ENCODE measurements around the gene BRAF. TPM values are rescaled to one million over a fixed set of nuclear protein-coding genes. Genes with fewer than 3 reads are reported as not detected.

The BRAF gene
- total and polyA plus RNA-seq, 2 donors (not counting 3 experiments of a cell fraction or from before 2014, with no cell fraction given): 6.6 to 26.2 TPM

- peaks cover 83% of the 10 kb centered on the region for H3K79me2 ChIP-seq (ENCODE audit: control insufficient read depth, insufficient read depth, low read length)
- no peaks in the 10 kb centered on the region for H3K9me1 ChIP-seq (replicated peaks; ENCODE audit: control insufficient read depth, extremely low read depth, insufficient read depth, low read length)
- no peak overlapping the region for H3K9ac ChIP-seq (replicated peaks; ENCODE audit: extremely low read depth, insufficient read depth, low read length)
- TF ChIP-seq GATA2 (IDR thresholded peaks at IDR 0.05; ENCODE audit: insufficient read depth, insufficient read length, low read depth, low read length): no peak
- no peak for TF ChIP-seq CTCF (IDR thresholded peaks at IDR 0.05; ENCODE audit: extremely low read depth in 1 of 2, insufficient read depth in 1 of 2, low read depth in 1 of 2, low read length in 2 of 2)
- no peak for TF ChIP-seq POLR2AphosphoS5 (IDR thresholded peaks at IDR 0.05; ENCODE audit: insufficient read depth, low read depth, low read length)
- TF ChIP-seq FOS (IDR thresholded peaks at IDR 0.05; ENCODE audit: borderline replicate concordance, insufficient read depth, low read length): no peak
- TF ChIP-seq EZH2 (IDR thresholded peaks at IDR 0.05; ENCODE audit: borderline replicate concordance, low read depth, low read length, severe bottlenecking): no peak
- TF ChIP-seq MAX (IDR thresholded peaks at IDR 0.05; ENCODE audit: insufficient read depth, insufficient read length): no peak
- no peak for TF ChIP-seq MYC (IDR thresholded peaks at IDR 0.05; ENCODE audit: low read depth, low read length)
- no peak for TF ChIP-seq JUN (IDR thresholded peaks at IDR 0.05; ENCODE audit: borderline replicate concordance, insufficient read depth, insufficient read length, low read depth)
- TF ChIP-seq POLR2A (IDR thresholded peaks at IDR 0.05; ENCODE audit: low read depth, low read length): no peak
- H2AFZ ChIP-seq (ENCODE audit: low read depth, low read length): no peak overlapping the region
- no peak overlapping the region for H3K4me2 ChIP-seq (ENCODE audit: insufficient read depth, low read length)
- dilution Hi-C loops (cut with MboI; ENCODE audit: extremely low pct_ligation_motif_present, low sequenced_read_pairs) (no loop called here), intact Hi-C loops (cut with micrococcal nuclease) (loop anchor here (5.0 to 10.0 kb wide), 3 partner anchors 243 to 614 kb away; no protein-coding TSS in a partner anchor)
- H3K9me3 ChIP-seq (replicated peaks; ENCODE audit: control insufficient read depth, insufficient read depth, low read length): no peaks in the 10 kb centered on the region
- H3K27ac ChIP-seq (ENCODE audit: insufficient read depth, low read depth, low read length): no peak overlapping the region
- peaks cover 2% of the 10 kb centered on the region for H4K20me1 ChIP-seq (replicated peaks; ENCODE audit: control insufficient read depth, extremely low read depth, insufficient read depth, low read length)
- no peak for FAIRE-seq
- H3K4me3 ChIP-seq (replicated peaks in 1 of 3; ENCODE audit: insufficient read depth in 1 of 3, low read depth in 1 of 3, low read length in 3 of 3): no peak overlapping the region
- POLR2A ChIA-PET: no interaction called here
- H3K36me3 ChIP-seq (ENCODE audit: control insufficient read depth in 2 of 2, extremely low read depth in 1 of 2, insufficient read depth in 2 of 2, low read length in 2 of 2): no peaks in the 10 kb centered on the region
- DNase-seq (ENCODE audit: low read depth, low spot score): no peak
- H3K27me3 ChIP-seq (ENCODE audit: control insufficient read depth in 2 of 2, insufficient read depth in 2 of 2, low read length in 2 of 2): no peaks in the 10 kb centered on the region
- no TSS peak for BruUV-seq (replicated peaks)
- peaks cover 14% of the 10 kb centered on the region for H3K4me1 ChIP-seq (ENCODE audit: control insufficient read depth, extremely low read depth, insufficient read depth, low read length)
- CTCF ChIA-PET: interaction anchor here (1.6 kb wide), 1 partner anchor 109 kb away, joined by 5 read pairs; no protein-coding TSS in a partner anchor
Observed at GRCh38 chr7:140920745-140921144, 4.0 kb downstream of the BRAF start.

Measured in endothelial cell of umbilical vein (primary cell).